Neural progenitor cell (in vitro differentiated cells): ENCODE results near the gene NCOA3. TPM values are rescaled to one million over a fixed set of nuclear protein-coding genes. Genes with fewer than 3 reads are reported as not detected.

ENCODE experiments used
- DNase-seq: peaks from one replicate; pipeline ENCODE4 v3.0.0-alpha.2; 2016; ENCODE audit warnings: low spot score
- H2AFZ ChIP-seq: fragments of 200-600 bp; sonication (generic); replicated peaks from 2 replicates; pipeline ENCODE4 v1.6.1; 2016; ENCODE audit warnings: antibody characterized with exemption
- H3F3A ChIP-seq: fragments of 200-600 bp; sonication (generic); 2 replicates; pipeline ENCODE4 v1.6.1; 2016; ENCODE audit warnings: antibody characterized with exemption, low read depth
- H3K27ac ChIP-seq: fragments of 200-600 bp; sonication (generic); 2 replicates; pipeline ENCODE4 v1.5.1; 2016; ENCODE audit warnings: mild to moderate bottlenecking
- H3K27me3 ChIP-seq: fragments of 200-600 bp; sonication (generic); 2 replicates; pipeline ENCODE4 v1.6.1; 2016; ENCODE audit warnings: mild to moderate bottlenecking, moderate library complexity
- H3K36me3 ChIP-seq: fragments of 200-600 bp; sonication (generic); 2 replicates; pipeline ENCODE4 v1.5.1; 2016
- H3K4me1 ChIP-seq: fragments of 200-600 bp; sonication (generic); 2 replicates; pipeline ENCODE4 v1.6.1; 2016; ENCODE audit warnings: mixed run types
- H3K4me2 ChIP-seq: fragments of 200-600 bp; sonication (generic); 2 replicates; pipeline ENCODE4 v1.6.1; 2016
- H3K4me3 ChIP-seq: fragments of 200-600 bp; sonication (generic); 2 replicates; pipeline ENCODE4 v1.5.1; 2016
- H3K79me2 ChIP-seq: fragments of 200-600 bp; sonication (generic); 2 replicates; pipeline ENCODE4 v1.6.1; 2016; ENCODE audit warnings: low read depth
- H3K9ac ChIP-seq: fragments of 200-600 bp; sonication (generic); 2 replicates; pipeline ENCODE4 v1.6.1; 2016
- H3K9me3 ChIP-seq: fragments of 200-600 bp; sonication (generic); 2 replicates; pipeline ENCODE4 v1.5.1; 2016; ENCODE audit warnings: low read depth
- H4K20me1 ChIP-seq: fragments of 200-600 bp; sonication (generic); 2 replicates; pipeline ENCODE4 v1.6.1; 2016; ENCODE audit warnings: low read depth
- H3K27ac Mint-ChIP-seq: 3 replicates; pipeline ENCODE4 v1.8.0; 2021; ENCODE audit warnings: mixed read lengths
- H3K27me3 Mint-ChIP-seq: 2 replicates; pipeline ENCODE4 v1.8.0; 2022; ENCODE audit warnings: low read depth, mild to moderate bottlenecking, inconsistent platforms, moderate library complexity, mixed read lengths; ENCODE audit not compliant: insufficient read depth
- H3K36me3 Mint-ChIP-seq: 3 replicates; pipeline ENCODE4 v1.8.0; 2021; ENCODE audit warnings: mixed read lengths
- H3K4me1 Mint-ChIP-seq: 3 replicates; pipeline ENCODE4 v1.8.0; 2021; ENCODE audit warnings: mixed read lengths
- H3K4me3 Mint-ChIP-seq: 3 replicates; pipeline ENCODE4 v1.8.0; 2021; ENCODE audit warnings: mild to moderate bottlenecking, moderate library complexity, mixed read lengths
- H3K9me3 Mint-ChIP-seq: 3 replicates; pipeline ENCODE4 v1.8.0; 2020; ENCODE audit warnings: mixed read lengths
- EZH2 ChIP-seq: fragments of 200-600 bp; sonication (generic); IDR thresholded peaks from 2 replicates; pipeline ENCODE4 v1.6.1; 2017; ENCODE audit warnings: antibody characterized with exemption, mild to moderate bottlenecking, moderate library complexity
- EZH2phosphoT487 ChIP-seq: fragments of 200-600 bp; sonication (generic); IDR thresholded peaks from 2 replicates; pipeline ENCODE4 v1.6.1; 2017; ENCODE audit warnings: antibody characterized with exemption
- total RNA-seq: library from RNA; depleted of rRNA; stranded (reverse); fragments of >200 nt; gene quantifications from 2 replicates; pipeline ENCODE4 v1.2.3, GENCODE V29; 2015; ENCODE audit warnings: low replicate concordance
- TF ChIP-seq, protein P1 (sequence below): fragments of 200-600 bp; sonication (generic); IDR thresholded peaks from 2 replicates; pipeline ENCODE4 v1.5.1; 2017; ENCODE audit warnings: antibody characterized with exemption, mild to moderate bottlenecking

The NCOA3 gene
- total RNA-seq, 1 donor from 2014 or later = 64.5 TPM

DNA sequence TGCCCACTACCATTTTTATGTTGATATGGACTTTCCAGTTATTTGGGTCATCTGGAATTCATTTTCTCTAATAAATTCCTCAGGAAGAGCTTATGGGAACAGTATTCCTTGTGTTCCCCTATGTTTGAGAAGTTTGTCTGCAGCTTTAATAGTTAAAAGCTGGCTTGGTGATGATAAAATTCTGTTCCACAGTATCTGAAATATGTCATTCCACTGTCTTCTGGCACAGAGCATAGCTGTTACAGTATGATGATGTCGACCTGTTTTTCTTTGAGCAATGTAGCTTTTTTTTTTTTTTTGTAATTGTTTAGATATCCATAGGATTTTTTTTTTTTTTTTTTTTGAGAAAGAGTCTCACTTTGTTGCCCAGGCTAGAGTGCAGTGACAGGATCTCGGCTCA is 43.2 kb downstream of the NCOA3 start:
- Mint-ChIP-seq H3K27ac (no peak overlapping the region), H3K4me1 (peaks cover 31% of the 10 kb centered on the region), H3K36me3 (peaks cover 8% of the 10 kb centered on the region), H3K9me3 (no peaks in the 10 kb centered on the region), H3K4me3 (no peak overlapping the region), H3K27me3 (no peaks in the 10 kb centered on the region)
- Histone ChIP-seq H4K20me1 (peaks cover 67% of the 10 kb centered on the region), H3K79me2 (peaks cover 98% of the 10 kb centered on the region), H3F3A (peaks cover 37% of the 10 kb centered on the region), H3K27me3 (no peaks in the 10 kb centered on the region), H3K9ac (no peak overlapping the region), H2AFZ (no peak overlapping the region), H3K27ac (no peak overlapping the region), H3K4me1 (peaks cover 19% of the 10 kb centered on the region), H3K36me3 (no peaks in the 10 kb centered on the region), H3K4me3 (no peak overlapping the region), H3K4me2 (no peak overlapping the region), H3K9me3 (no peaks in the 10 kb centered on the region)
- TF ChIP-seq, protein P1, sequence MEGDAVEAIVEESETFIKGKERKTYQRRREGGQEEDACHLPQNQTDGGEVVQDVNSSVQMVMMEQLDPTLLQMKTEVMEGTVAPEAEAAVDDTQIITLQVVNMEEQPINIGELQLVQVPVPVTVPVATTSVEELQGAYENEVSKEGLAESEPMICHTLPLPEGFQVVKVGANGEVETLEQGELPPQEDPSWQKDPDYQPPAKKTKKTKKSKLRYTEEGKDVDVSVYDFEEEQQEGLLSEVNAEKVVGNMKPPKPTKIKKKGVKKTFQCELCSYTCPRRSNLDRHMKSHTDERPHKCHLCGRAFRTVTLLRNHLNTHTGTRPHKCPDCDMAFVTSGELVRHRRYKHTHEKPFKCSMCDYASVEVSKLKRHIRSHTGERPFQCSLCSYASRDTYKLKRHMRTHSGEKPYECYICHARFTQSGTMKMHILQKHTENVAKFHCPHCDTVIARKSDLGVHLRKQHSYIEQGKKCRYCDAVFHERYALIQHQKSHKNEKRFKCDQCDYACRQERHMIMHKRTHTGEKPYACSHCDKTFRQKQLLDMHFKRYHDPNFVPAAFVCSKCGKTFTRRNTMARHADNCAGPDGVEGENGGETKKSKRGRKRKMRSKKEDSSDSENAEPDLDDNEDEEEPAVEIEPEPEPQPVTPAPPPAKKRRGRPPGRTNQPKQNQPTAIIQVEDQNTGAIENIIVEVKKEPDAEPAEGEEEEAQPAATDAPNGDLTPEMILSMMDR = no peak
- TF ChIP-seq EZH2phosphoT487 (no peak), EZH2 (no peak)
- no peak for DNase-seq

- Mint-ChIP-seq H3K27ac (no peak overlapping the region), H3K9me3 (no peaks in the 10 kb centered on the region), H3K27me3 (no peaks in the 10 kb centered on the region), H3K4me3 (no peak overlapping the region), H3K36me3 (peaks cover 8% of the 10 kb centered on the region), H3K4me1 (peaks cover 31% of the 10 kb centered on the region)
- Histone ChIP-seq H3K79me2 (peaks cover 98% of the 10 kb centered on the region), H3F3A (peaks cover 31% of the 10 kb centered on the region), H4K20me1 (peaks cover 71% of the 10 kb centered on the region), H2AFZ (no peak overlapping the region), H3K4me3 (no peak overlapping the region), H3K36me3 (no peaks in the 10 kb centered on the region), H3K4me1 (peaks cover 19% of the 10 kb centered on the region), H3K9ac (no peak overlapping the region), H3K27me3 (no peaks in the 10 kb centered on the region), H3K4me2 (no peak overlapping the region), H3K9me3 (no peaks in the 10 kb centered on the region), H3K27ac (no peak overlapping the region)
- TF ChIP-seq, protein P1 = no peak
- TF ChIP-seq EZH2phosphoT487 (no peak), EZH2 (no peak)
- no peak for DNase-seq
Measured at GRCh38 chr20:47545499-47545898, 43.8 kb downstream of the NCOA3 start.

DNA sequence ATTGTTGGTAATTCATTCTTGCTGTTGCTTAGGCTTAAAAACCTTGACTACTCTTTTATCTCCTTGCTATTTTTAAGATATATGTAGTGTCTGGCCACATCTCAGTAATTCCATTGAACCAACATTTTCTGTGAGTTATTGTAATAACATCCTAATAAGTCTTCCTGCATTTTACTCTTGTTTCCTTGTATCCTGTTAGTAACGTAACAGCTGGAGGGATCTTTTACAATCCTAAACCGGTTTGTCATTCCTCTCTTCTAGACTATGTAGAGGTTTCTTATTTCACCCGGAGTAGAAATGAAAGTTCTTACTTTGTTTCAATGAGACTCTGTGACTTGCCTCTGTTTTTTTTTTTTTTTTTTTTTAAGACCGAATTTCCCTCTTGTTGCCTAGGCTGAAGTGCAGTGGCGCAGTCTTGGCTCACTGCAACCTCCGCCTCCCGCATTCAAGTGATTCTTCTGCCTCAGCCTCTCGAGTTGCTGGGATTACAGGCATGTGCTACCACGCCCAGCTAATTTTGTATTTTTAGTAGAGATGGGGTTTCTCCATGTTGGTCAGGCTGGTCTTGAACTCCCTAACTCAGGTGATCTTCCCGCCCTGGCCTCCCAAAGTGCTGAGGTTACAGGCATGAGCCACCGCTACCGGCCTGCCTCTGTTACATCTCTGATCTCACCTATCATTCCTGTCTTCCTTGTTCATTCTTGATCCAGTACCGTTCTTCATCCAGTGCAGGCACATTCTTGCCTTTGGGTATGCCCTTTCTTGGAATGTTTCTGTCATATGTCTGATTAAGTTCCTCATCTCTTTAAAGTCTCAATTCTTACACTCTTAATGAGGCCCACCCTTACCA is 44.7 kb downstream of the NCOA3 start:
- DNase-seq = no peak
- Histone ChIP-seq H3K4me3 (no peak overlapping the region), H3K4me2 (no peak overlapping the region), H3F3A (peaks cover 25% of the 10 kb centered on the region), H4K20me1 (peaks cover 75% of the 10 kb centered on the region), H3K9ac (no peak overlapping the region), H2AFZ (no peak overlapping the region), H3K36me3 (no peaks in the 10 kb centered on the region), H3K9me3 (no peaks in the 10 kb centered on the region), H3K27me3 (no peaks in the 10 kb centered on the region), H3K27ac (no peak overlapping the region), H3K4me1 (peaks cover 19% of the 10 kb centered on the region), H3K79me2 (peaks cover 100% of the 10 kb centered on the region)
- H3K4me1 Mint-ChIP-seq = peaks cover 32% of the 10 kb centered on the region
- no peaks in the 10 kb centered on the region for H3K9me3 Mint-ChIP-seq
- H3K36me3 Mint-ChIP-seq = peaks cover 8% of the 10 kb centered on the region
- H3K27me3 Mint-ChIP-seq = no peaks in the 10 kb centered on the region
- H3K27ac Mint-ChIP-seq = no peak overlapping the region
- TF ChIP-seq, protein P1 = no peak
- TF ChIP-seq EZH2 (no peak), EZH2phosphoT487 (no peak)
- H3K4me3 Mint-ChIP-seq = no peak overlapping the region
